LHCN-M2 (cell line): ENCODE results near the gene RAB33A. TPM values are rescaled to one million over a fixed set of nuclear protein-coding genes. Genes with fewer than 3 reads are reported as not detected.

Experiments
- DNase-seq: peaks from one replicate; pipeline ENCODE4 v3.0.0-alpha.2; 2012; ENCODE audit warnings: low read depth
- total RNA-seq: library from RNA; depleted of rRNA; stranded (reverse); fragments of >200 nt; gene quantifications from 2 replicates; pipeline ENCODE4 v1.2.3, GENCODE V29; 2014

The RAB33A gene
- total RNA-seq, 1 experiment from 2014 or later: not detected

- no peak for DNase-seq
These were observed 524 bp downstream of the RAB33A start for GRCh38 chrX:130172127-130172845.

- DNase-seq: peak; percentile 72
These were observed 1.6 kb downstream of the RAB33A start for GRCh38 chrX:130173190-130173895.

GRCh38 chrX:130174045-130174704 is 2.4 kb downstream of the RAB33A start:
- DNase-seq: peak; percentile 58

GRCh38 chrX:130174937-130175336 is 3.2 kb downstream of the RAB33A start:
- no peak for DNase-seq

- DNase-seq: no peak
These were observed 4.6 kb downstream of the RAB33A start for GRCh38 chrX:130176354-130176776.

- no peak for DNase-seq
These were observed 5.2 kb downstream of the RAB33A start for GRCh38 chrX:130176942-130177341.

- DNase-seq: no peak
These were observed 7.4 kb downstream of the RAB33A start for GRCh38 chrX:130179170-130179569.

- DNase-seq: no peak
These were observed 7.9 kb downstream of the RAB33A start for GRCh38 chrX:130179579-130180215.

- DNase-seq: no peak
These were observed 12.4 kb downstream of the RAB33A start for GRCh38 chrX:130184168-130184567.

- no peak for DNase-seq
These were observed 13.1 kb downstream of the RAB33A start for GRCh38 chrX:130184857-130185256.

GRCh38 chrX:130186651-130187050 is 14.9 kb downstream of the RAB33A start:
- no peak for DNase-seq

- no peak for DNase-seq
These were observed 19.0 kb downstream of the RAB33A start for GRCh38 chrX:130190801-130191200.

- peak; percentile 61 for DNase-seq
These were observed 24.7 kb downstream of the RAB33A start for GRCh38 chrX:130196466-130196865.

- DNase-seq: no peak
These were observed 25.7 kb downstream of the RAB33A start for GRCh38 chrX:130197464-130197863.

GRCh38 chrX:130204647-130205046 is 32.9 kb downstream of the RAB33A start:
- no peak for DNase-seq

GRCh38 chrX:130211415-130212186 is 39.8 kb downstream of the RAB33A start:
- no peak for DNase-seq

GRCh38 chrX:130212371-130212770 is 40.6 kb downstream of the RAB33A start:
- DNase-seq: no peak

GRCh38 chrX:130213376-130213775 is 41.6 kb downstream of the RAB33A start:
- DNase-seq: no peak

GRCh38 chrX:130216320-130216719 is 44.6 kb downstream of the RAB33A start:
- no peak for DNase-seq

- DNase-seq: no peak
These were observed 53.0 kb downstream of the RAB33A start for GRCh38 chrX:130224810-130225209.

- peak; percentile 44 for DNase-seq
These were observed 57.1 kb downstream of the RAB33A start for GRCh38 chrX:130228871-130229270.
